Measurements from ENCODE around the gene ALLC.
"Not testable (repeated sequence)": the region's sequence is repeated elsewhere in the genome, so short reads cannot be mapped to it uniquely, and the experiment has no call there.

Gene ALLC

GRCh38 chr2:3657881-3658280 is at the start of gene ALLC:
ALLC (plus strand) TSS chr2:3658200; CDS start chr2:3671158, 12,958 bp downstream.
- DNase-seq (ENCODE audit: low read depth): no peak

DNA sequence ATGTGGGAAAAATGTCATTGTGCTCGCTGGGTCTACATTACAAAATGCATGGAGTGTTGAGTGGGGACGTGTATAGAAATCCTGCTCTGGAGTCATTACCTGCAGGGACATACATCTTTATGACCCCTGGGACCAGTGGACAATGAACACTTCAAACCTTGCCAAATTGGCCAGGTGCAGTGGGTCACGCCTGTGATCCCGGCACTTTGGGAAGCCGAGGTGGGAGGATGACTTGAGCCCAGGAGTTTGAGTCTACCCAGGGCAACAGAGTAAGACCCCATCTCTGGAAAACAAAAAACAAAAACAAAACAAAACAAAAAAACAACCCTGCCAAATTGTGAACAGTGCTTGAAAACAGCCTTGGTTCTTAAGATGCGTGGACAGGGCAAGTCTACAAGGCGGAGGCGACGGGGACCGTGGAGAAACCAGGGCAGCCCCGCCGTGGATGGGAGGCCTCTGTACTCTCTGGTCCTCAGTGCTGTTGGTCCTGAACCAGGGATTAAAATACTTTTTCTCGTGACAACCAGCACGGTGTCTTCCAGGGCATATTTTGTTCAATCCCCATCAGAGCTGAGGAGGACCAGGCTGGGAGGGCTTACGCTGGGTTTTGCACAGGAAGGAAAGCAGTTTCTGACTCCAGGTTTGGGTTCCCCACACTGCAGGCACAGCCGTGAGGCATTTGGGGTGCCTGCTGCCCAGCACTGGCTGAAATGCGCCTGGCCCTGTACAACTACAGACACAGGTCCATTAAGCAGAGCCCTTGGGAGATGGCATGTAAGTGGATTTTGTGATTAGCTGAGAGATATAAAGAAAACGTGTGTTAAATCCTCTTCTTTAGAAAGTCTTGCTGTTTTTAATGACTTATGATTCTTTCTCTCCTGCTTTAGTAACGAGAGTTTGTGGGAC is 49.4 kb upstream of the ALLC start:
- DNase-seq (ENCODE audit: low read depth): no peak

GRCh38 chr2:3609279-3609673 is 48.7 kb upstream of the ALLC start:
- DNase-seq (ENCODE audit: low read depth): not testable (repeated sequence)

DNA sequence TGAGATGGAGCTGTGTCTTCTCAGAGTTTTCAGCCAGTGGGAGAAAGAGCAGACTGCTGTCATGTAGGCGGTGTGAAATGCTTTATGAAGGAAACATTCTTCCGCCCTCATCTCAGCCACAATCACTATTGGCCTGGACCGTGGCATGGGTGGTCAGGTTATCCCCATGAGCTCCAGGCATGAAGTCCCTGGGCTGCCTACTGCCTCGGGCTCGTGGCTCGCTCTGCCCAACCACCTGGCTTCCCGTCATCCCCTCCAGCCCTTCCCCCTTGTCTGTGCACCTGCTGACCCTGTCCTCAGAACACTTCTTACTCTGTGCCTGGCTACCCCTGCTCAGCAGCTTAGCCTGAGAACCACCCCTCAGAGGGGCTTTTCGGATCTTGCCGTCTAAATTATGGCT is 47.6 kb upstream of the ALLC start:
- DNase-seq (ENCODE audit: low read depth): no peak

DNA sequence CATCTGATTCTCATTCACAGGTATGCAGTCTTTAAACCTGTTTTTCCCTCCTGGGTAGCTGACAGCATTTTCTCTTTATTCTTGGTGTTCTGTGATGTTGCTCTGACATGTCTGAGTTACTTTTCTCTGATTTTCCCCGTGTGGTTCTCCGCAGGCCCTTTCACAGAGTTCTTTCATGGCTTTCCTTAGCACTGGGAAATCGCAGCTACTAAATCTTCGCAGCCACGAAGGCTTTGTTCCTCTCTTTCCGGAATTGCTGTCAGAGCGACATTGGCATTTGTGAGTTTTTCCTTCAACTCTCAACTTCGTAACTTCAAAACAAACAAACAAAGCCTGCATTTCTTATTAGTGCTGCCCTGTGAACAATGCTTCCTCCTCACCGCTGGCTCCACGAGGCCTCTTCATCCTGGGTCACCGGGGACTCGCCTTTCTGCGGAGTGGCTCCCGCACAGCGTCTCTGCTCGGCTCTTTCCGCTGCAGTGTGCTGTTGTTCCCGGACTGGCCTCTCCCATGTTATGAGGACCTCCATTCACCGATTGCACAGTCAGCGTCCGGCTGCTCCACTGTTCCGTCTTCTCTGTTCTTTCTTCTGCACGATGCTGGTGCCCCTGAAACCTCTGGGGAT is 47.0 kb upstream of the ALLC start:
- no peak for DNase-seq (ENCODE audit: low read depth)

DNA sequence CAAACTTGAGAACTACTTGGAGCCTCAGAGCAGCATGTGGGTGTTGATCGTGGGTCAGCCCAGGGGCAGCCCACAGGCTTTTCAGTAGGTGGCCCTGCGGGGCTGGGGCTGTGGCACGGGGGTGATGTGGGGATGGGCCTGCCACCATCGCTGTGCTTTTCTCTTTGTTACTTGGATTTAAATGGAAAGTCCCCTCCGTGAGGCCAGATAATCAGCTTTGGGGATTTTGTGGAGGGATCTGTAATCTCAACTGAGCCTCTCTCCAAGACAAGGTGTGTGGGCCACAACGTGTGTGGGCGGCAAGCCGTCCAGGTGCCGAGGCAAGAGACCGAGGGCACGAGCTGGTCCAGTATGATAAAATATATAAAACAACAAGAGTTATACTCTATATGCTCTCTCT is 46.4 kb upstream of the ALLC start:
- no peak for DNase-seq (ENCODE audit: low read depth)

- no peak for DNase-seq (ENCODE audit: low read depth)
These were observed 45.1 kb upstream of the ALLC start for GRCh38 chr2:3612639-3613523.

- no peak for DNase-seq (ENCODE audit: low read depth)
These were observed 44.5 kb upstream of the ALLC start for GRCh38 chr2:3613524-3613905.

DNA sequence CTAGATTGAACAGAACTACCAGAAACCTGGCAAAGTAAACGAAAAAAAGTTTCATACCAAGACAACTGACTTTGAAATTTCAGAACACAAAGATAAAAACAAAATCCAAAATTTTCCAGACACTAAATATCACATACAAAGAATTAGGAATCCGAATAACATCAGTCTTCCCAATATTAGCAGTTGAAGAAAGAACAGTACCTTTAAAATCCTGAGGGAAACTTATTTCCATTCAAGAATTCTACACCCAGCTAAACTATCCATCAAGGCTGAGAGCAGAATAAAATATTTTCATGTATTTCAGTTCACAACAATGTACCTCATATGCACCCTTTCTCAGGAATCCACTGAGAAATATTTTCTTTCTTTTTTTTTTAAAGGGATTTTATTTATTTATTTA is 43.3 kb upstream of the ALLC start:
- DNase-seq (ENCODE audit: low read depth): not testable (repeated sequence)

GRCh38 chr2:3615541-3616200 is 42.3 kb upstream of the ALLC start:
- not testable (repeated sequence) for DNase-seq (ENCODE audit: low read depth)

- not testable (repeated sequence) for DNase-seq (ENCODE audit: low read depth)
These were observed 41.4 kb upstream of the ALLC start for GRCh38 chr2:3616435-3617197.

GRCh38 chr2:3617198-3617890 is 40.7 kb upstream of the ALLC start:
- DNase-seq (ENCODE audit: low read depth): no peak

DNA sequence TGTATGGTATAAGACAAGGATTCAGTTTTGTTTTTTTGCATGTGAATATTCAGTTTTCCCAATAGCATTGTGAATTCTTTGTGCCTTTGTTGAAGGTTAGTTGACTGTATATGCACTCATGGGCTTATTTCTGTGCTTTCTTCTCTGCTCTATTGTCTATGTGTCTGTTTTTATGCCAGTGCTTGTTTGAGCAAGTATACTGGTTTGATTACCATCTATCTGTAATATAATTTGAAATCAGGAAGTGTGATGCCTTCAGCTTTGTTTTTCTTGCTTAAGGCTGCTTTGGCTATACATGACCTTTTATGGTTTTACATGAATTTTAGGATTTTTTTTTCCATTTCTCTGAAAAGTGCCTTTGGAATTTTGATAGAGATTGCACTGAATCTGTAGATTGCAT is 39.6 kb upstream of the ALLC start:
- DNase-seq (ENCODE audit: low read depth): no peak

DNA sequence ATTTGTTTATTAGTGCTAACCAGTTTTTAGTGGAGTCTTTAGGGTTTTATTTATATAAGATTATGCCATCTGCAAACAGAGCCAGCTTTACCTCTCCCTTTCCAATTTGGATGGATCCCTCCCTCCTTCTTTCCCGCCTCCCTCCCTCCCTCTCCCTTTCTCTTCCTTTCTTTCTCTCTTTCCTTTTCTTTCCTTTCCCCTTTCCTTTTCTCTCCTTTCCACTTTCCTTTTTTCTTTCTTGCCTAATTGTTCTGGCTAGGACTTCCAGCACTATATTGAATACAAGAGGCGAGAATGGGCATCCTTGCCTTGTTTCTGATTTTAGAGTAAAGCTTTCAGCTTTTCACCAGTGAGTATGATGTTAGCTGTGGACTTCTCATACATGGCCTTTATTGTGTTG is 39.0 kb upstream of the ALLC start:
- DNase-seq (ENCODE audit: low read depth): no peak

GRCh38 chr2:3619661-3620060 is 38.3 kb upstream of the ALLC start:
- DNase-seq (ENCODE audit: low read depth): not testable (repeated sequence)

GRCh38 chr2:3620834-3621233 is 37.2 kb upstream of the ALLC start:
- no peak for DNase-seq (ENCODE audit: low read depth)

DNA sequence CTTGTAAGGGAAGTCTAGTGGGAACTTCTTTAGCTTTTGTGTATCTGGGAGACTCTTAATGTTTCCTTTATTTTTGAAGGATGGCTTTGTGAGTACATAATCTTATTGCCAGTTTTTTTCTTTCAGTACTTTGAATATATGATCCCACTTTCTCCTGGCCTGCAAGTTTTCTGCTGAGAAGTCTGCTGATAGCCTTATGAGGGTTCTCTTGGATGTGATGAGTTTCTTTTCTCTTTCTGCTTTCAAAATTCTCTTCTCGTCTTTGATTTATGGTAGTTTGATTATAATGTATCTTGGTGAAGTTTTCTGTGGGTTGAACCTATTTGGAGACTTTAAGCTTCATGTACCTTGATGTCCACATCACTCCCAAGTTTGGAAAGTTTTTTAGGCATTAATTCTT is 35.0 kb upstream of the ALLC start:
- no peak for DNase-seq (ENCODE audit: low read depth)

GRCh38 chr2:3624059-3624794 is 33.8 kb upstream of the ALLC start:
- DNase-seq (ENCODE audit: low read depth): no peak

- DNase-seq (ENCODE audit: low read depth): no peak
These were observed 32.8 kb upstream of the ALLC start for GRCh38 chr2:3625186-3625585.
